ENCODE measurements around the gene NTRK3. TPM values are rescaled to one million over a fixed set of nuclear protein-coding genes. Genes with fewer than 3 reads are reported as not detected.

The NTRK3 gene
- total and polyA plus RNA-seq, 2 donors (not counting 3 experiments of a cell fraction or from before 2014, with no cell fraction given), result not detected

- Histone ChIP-seq H3K36me3 (ENCODE audit: control insufficient read depth in 2 of 2, extremely low read depth in 1 of 2, insufficient read depth in 2 of 2, low read length in 2 of 2) (no peaks in the 10 kb centered on the region), H3K27ac (ENCODE audit: insufficient read depth, low read depth, low read length) (no peak overlapping the region), H3K79me2 (ENCODE audit: control insufficient read depth, insufficient read depth, low read length) (no peaks in the 10 kb centered on the region), H3K9me3 (replicated peaks; ENCODE audit: control insufficient read depth, insufficient read depth, low read length) (peaks cover 4% of the 10 kb centered on the region), H3K4me1 (ENCODE audit: control insufficient read depth, extremely low read depth, insufficient read depth, low read length) (no peaks in the 10 kb centered on the region), H3K9ac (replicated peaks; ENCODE audit: extremely low read depth, insufficient read depth, low read length) (no peak overlapping the region), H4K20me1 (replicated peaks; ENCODE audit: control insufficient read depth, extremely low read depth, insufficient read depth, low read length) (no peaks in the 10 kb centered on the region), H3K4me3 (replicated peaks in 1 of 3; ENCODE audit: insufficient read depth in 1 of 3, low read depth in 1 of 3, low read length in 3 of 3) (no peak overlapping the region), H2AFZ (ENCODE audit: low read depth, low read length) (no peak overlapping the region), H3K27me3 (ENCODE audit: control insufficient read depth in 2 of 2, insufficient read depth in 2 of 2, low read length in 2 of 2) (no peaks in the 10 kb centered on the region), H3K4me2 (ENCODE audit: insufficient read depth, low read length) (no peak overlapping the region), H3K9me1 (replicated peaks; ENCODE audit: control insufficient read depth, extremely low read depth, insufficient read depth, low read length) (no peaks in the 10 kb centered on the region)
- no TSS peak for BruUV-seq (replicated peaks)
- dilution Hi-C loops (cut with MboI; ENCODE audit: extremely low pct_ligation_motif_present, low sequenced_read_pairs), result no loop called here
- intact Hi-C loops (cut with micrococcal nuclease), result no loop called here
- FAIRE-seq (no peak), DNase-seq (ENCODE audit: low read depth, low spot score) (no peak)
- CTCF ChIA-PET, result no interaction called here
- TF ChIP-seq FOS (IDR thresholded peaks at IDR 0.05; ENCODE audit: borderline replicate concordance, insufficient read depth, low read length) (no peak), JUN (IDR thresholded peaks at IDR 0.05; ENCODE audit: borderline replicate concordance, insufficient read depth, insufficient read length, low read depth) (no peak)
- POLR2A ChIA-PET, result no interaction called here
Measured at GRCh38 chr15:88029696-88030095, 226.8 kb downstream of the NTRK3 start.

- ChIA-PET CTCF (no interaction called here), POLR2A (no interaction called here)
- peaks cover 5% of the 10 kb centered on the region for H3K9me3 ChIP-seq (replicated peaks; ENCODE audit: control insufficient read depth, insufficient read depth, low read length)
- dilution Hi-C loops (cut with MboI; ENCODE audit: extremely low pct_ligation_motif_present, low sequenced_read_pairs) (no loop called here), intact Hi-C loops (cut with micrococcal nuclease) (no loop called here)
- no TSS peak for BruUV-seq (replicated peaks)
- no peak overlapping the region for H3K9ac ChIP-seq (replicated peaks; ENCODE audit: extremely low read depth, insufficient read depth, low read length)
- no peak overlapping the region for H2AFZ ChIP-seq (ENCODE audit: low read depth, low read length)
- no peaks in the 10 kb centered on the region for H3K27me3 ChIP-seq (ENCODE audit: control insufficient read depth in 2 of 2, insufficient read depth in 2 of 2, low read length in 2 of 2)
- no peaks in the 10 kb centered on the region for H3K36me3 ChIP-seq (ENCODE audit: control insufficient read depth in 2 of 2, extremely low read depth in 1 of 2, insufficient read depth in 2 of 2, low read length in 2 of 2)
- no peak for FAIRE-seq
- no peaks in the 10 kb centered on the region for H3K79me2 ChIP-seq (ENCODE audit: control insufficient read depth, insufficient read depth, low read length)
- H3K9me1 ChIP-seq (replicated peaks; ENCODE audit: control insufficient read depth, extremely low read depth, insufficient read depth, low read length), result no peaks in the 10 kb centered on the region
- H3K4me2 ChIP-seq (ENCODE audit: insufficient read depth, low read length), result no peak overlapping the region
- TF ChIP-seq FOS (IDR thresholded peaks at IDR 0.05; ENCODE audit: borderline replicate concordance, insufficient read depth, low read length) (no peak), MYC (IDR thresholded peaks at IDR 0.05; ENCODE audit: low read depth, low read length) (no peak), POLR2A (IDR thresholded peaks at IDR 0.05; ENCODE audit: low read depth, low read length) (no peak), JUN (IDR thresholded peaks at IDR 0.05; ENCODE audit: borderline replicate concordance, insufficient read depth, insufficient read length, low read depth) (no peak), POLR2AphosphoS5 (IDR thresholded peaks at IDR 0.05; ENCODE audit: insufficient read depth, low read depth, low read length) (no peak), MAX (IDR thresholded peaks at IDR 0.05; ENCODE audit: insufficient read depth, insufficient read length) (no peak), CTCF (IDR thresholded peaks at IDR 0.05; ENCODE audit: extremely low read depth in 1 of 2, insufficient read depth in 1 of 2, low read depth in 1 of 2, low read length in 2 of 2) (no peak), EZH2 (IDR thresholded peaks at IDR 0.05; ENCODE audit: borderline replicate concordance, low read depth, low read length, severe bottlenecking) (no peak), GATA2 (IDR thresholded peaks at IDR 0.05; ENCODE audit: insufficient read depth, insufficient read length, low read depth, low read length) (no peak)
- no peak overlapping the region for H3K27ac ChIP-seq (ENCODE audit: insufficient read depth, low read depth, low read length)
- H3K4me1 ChIP-seq (ENCODE audit: control insufficient read depth, extremely low read depth, insufficient read depth, low read length), result no peaks in the 10 kb centered on the region
- no peaks in the 10 kb centered on the region for H4K20me1 ChIP-seq (replicated peaks; ENCODE audit: control insufficient read depth, extremely low read depth, insufficient read depth, low read length)
- no peak for DNase-seq (ENCODE audit: low read depth, low spot score)
- no peak overlapping the region for H3K4me3 ChIP-seq (replicated peaks in 1 of 3; ENCODE audit: insufficient read depth in 1 of 3, low read depth in 1 of 3, low read length in 3 of 3)
Measured at GRCh38 chr15:88028024-88028423, 228.5 kb downstream of the NTRK3 start.

Measured in endothelial cell of umbilical vein (primary cell).